ENCODE measurements around the gene EBF4. TPM values are rescaled to one million over a fixed set of nuclear protein-coding genes. Genes with fewer than 3 reads are reported as not detected.

EBF4 gene
- total RNA-seq, 4 donors from 2014 or later: 0.36 to 1.5 (median 1.1) TPM; not detected in 1

DNA sequence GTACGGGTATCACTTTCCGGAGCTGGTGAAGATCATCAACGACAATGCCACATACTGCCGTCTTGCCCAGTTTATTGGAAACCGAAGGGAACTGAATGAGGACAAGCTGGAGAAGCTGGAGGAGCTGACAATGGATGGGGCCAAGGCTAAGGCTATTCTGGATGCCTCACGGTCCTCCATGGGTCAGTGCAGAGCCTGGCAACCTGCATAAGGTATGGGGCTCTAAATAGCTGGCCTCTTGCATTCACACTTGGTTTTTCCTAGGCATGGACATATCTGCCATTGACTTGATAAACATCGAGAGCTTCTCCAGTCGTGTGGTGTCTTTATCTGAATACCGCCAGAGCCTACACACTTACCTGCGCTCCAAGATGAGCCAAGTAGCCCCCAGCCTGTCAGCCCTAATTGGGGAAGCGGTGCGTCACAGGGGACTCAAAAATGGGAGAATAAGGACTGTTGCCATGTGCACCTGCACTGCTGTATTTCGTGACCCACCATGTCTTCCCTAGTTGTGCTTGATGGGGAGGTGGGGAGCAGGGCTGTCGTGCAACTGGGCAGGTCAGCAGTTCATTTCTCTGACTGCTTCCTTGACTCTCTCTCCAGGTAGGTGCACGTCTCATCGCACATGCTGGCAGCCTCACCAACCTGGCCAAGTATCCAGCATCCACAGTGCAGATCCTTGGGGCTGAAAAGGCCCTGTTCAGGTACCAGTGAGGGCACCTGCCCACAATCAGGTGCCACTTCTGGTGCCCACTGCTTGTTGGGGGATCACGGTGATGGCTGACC, 37.1 kb upstream of the EBF4 start:
- H3K36me3 ChIP-seq: peaks cover 0 to 71% of the 10 kb centered on the region in 2 donors
- no peak for ATAC-seq

DNA sequence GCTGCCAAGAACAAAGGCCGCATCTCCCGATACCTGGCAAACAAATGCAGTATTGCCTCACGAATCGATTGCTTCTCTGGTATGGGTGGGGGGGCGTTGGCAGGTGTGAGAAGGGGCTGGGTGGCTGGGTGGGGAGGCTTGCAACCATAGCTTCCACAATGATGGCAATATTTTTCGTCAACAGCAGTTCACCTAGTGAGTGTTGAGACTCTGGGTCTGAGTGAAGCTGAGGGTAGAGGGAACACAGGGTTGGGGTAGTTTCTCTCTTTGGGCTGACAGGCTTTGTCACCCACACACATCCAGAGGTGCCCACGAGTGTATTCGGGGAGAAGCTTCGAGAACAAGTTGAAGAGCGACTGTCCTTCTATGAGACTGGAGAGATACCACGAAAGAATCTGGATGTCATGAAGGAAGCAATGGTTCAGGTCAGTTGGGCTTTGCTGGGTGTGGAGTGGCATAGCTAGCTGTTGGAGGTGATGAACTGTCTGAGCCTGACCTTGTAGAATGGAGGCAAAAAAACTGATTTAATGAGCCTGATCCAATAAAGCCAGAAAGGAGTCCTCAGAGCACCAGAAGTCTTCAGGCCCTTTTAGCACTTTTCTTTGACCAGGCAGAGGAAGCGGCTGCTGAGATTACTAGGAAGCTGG, 36.0 kb upstream of the EBF4 start:
- Histone ChIP-seq H3K9me3 (no peaks in the 10 kb centered on the region), H3K36me3 (peaks cover 0 to 81% of the 10 kb centered on the region in 2 donors), H3K4me1 (peaks cover 13% of the 10 kb centered on the region in 2 donors), H3K27me3 (no peaks in the 10 kb centered on the region), H3K4me3 (no peak overlapping the region), H3K27ac (no peak overlapping the region)
- intact Hi-C loops (cut with DNase I; ENCODE audit: low total_unique reads): loop anchor here (10.0 kb wide), 1 partner anchor 218 kb away; the partner anchor contains the start of gene PTPRA
- in situ Hi-C loops (cut with MboI; ENCODE audit: low sequenced_read_pairs in 4 of 4): loop anchor here in 2 of 4 donors (10.0 to 25.0 kb wide), 2 partner anchors 142 to 206 kb away; partner anchors contain the start of gene PTPRA (in 1 of the 2)
- no peak for DNase-seq
- no peak for TF ChIP-seq POLR2A (IDR thresholded peaks at IDR 0.05)
- TF ChIP-seq, protein P1, sequence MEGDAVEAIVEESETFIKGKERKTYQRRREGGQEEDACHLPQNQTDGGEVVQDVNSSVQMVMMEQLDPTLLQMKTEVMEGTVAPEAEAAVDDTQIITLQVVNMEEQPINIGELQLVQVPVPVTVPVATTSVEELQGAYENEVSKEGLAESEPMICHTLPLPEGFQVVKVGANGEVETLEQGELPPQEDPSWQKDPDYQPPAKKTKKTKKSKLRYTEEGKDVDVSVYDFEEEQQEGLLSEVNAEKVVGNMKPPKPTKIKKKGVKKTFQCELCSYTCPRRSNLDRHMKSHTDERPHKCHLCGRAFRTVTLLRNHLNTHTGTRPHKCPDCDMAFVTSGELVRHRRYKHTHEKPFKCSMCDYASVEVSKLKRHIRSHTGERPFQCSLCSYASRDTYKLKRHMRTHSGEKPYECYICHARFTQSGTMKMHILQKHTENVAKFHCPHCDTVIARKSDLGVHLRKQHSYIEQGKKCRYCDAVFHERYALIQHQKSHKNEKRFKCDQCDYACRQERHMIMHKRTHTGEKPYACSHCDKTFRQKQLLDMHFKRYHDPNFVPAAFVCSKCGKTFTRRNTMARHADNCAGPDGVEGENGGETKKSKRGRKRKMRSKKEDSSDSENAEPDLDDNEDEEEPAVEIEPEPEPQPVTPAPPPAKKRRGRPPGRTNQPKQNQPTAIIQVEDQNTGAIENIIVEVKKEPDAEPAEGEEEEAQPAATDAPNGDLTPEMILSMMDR (IDR thresholded peaks at IDR 0.05 in 4 of 5, conservative IDR thresholded peaks at IDR 0.05 in 1 of 5): no peak
- no peak for ATAC-seq

More for the DNA sequence above, 37.1 kb upstream of the EBF4 start:
- Histone ChIP-seq H3K9me3 (no peaks in the 10 kb centered on the region), H3K4me1 (peaks cover 17 to 21% of the 10 kb centered on the region in 2 donors), H3K4me3 (no peak overlapping the region), H3K27ac (no peak overlapping the region), H3K27me3 (no peaks in the 10 kb centered on the region)
- TF ChIP-seq, protein P1 (IDR thresholded peaks at IDR 0.05 in 4 of 5, conservative IDR thresholded peaks at IDR 0.05 in 1 of 5): no peak
- TF ChIP-seq POLR2A (IDR thresholded peaks at IDR 0.05): no peak
- intact Hi-C loops (cut with DNase I; ENCODE audit: low total_unique reads): loop anchor here (10.0 kb wide), 1 partner anchor 219 kb away; the partner anchor contains the start of gene PTPRA
- in situ Hi-C loops (cut with MboI; ENCODE audit: low sequenced_read_pairs in 4 of 4): loop anchor here in 2 of 4 donors (10.0 to 25.0 kb wide), 2 partner anchors 141 to 207 kb away; partner anchors contain the start of gene PTPRA (in 1 of the 2)
- no peak for DNase-seq

DNA sequence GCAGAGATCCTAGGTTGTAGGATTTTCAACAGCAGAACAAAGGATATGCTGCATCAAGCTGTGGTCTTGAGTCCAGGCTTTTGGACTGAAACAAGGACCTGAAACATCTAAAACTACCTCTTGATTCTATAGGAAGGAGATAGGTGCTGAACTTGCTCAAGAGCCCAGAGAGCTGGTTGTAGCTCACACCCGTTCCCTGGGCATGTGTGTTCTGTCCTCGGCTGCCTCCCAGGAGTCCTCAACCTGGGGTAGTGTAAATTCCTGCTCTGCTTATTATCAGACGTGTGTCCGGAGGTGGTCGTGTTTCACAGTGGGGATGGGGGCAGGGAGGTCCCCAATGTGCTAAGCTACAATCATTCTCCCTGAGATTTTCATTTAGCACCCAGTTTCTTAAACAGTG, 35.3 kb upstream of the EBF4 start:
- intact Hi-C loops (cut with DNase I; ENCODE audit: low total_unique reads) (loop anchor here (10.0 kb wide), 1 partner anchor 218 kb away; the partner anchor contains the start of gene PTPRA), in situ Hi-C loops (cut with MboI; ENCODE audit: low sequenced_read_pairs in 4 of 4) (loop anchor here in 2 of 4 donors (10.0 to 25.0 kb wide), 2 partner anchors 142 to 205 kb away; partner anchors contain the start of gene PTPRA (in 1 of the 2))
- H3K9me3 ChIP-seq: no peaks in the 10 kb centered on the region
- no peaks in the 10 kb centered on the region for H3K27me3 ChIP-seq
- H3K36me3 ChIP-seq: peaks cover 0 to 88% of the 10 kb centered on the region in 2 donors
- no peak overlapping the region for H3K4me3 ChIP-seq
- no peak overlapping the region for H3K27ac ChIP-seq
- no peak for TF ChIP-seq POLR2A (IDR thresholded peaks at IDR 0.05)
- TF ChIP-seq, protein P1 (IDR thresholded peaks at IDR 0.05 in 4 of 5, conservative IDR thresholded peaks at IDR 0.05 in 1 of 5): no peak
- DNase-seq (no peak), ATAC-seq (no peak)
- H3K4me1 ChIP-seq: peaks cover 12 to 13% of the 10 kb centered on the region in 2 donors

DNA sequence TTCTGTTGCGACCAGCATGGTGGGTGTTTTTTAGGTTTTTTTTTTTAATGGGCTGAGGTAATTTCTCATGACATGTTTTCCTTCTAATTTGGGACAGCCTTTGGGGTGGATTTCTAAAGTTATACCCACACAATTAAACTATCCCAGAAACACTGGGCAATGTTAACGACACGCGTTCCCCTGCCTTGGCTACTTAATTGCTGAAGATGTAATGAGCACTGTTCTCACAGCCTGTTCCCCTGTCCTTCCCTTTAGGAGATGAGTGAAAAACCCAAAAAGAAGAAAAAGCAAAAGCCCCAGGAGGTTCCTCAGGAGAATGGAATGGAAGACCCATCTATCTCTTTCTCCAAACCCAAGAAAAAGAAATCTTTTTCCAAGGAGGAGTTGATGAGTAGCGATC, 34.9 kb upstream of the EBF4 start:
- H3K27ac ChIP-seq: no peak overlapping the region
- DNase-seq (no peak), ATAC-seq (no peak)
- intact Hi-C loops (cut with DNase I; ENCODE audit: low total_unique reads): loop anchor here (10.0 kb wide), 1 partner anchor 217 kb away; the partner anchor contains the start of gene PTPRA
- TF ChIP-seq, protein P1 (IDR thresholded peaks at IDR 0.05 in 4 of 5, conservative IDR thresholded peaks at IDR 0.05 in 1 of 5): no peak
- TF ChIP-seq POLR2A (IDR thresholded peaks at IDR 0.05): no peak
- peaks cover 12 to 17% of the 10 kb centered on the region in 2 donors for H3K4me1 ChIP-seq
- in situ Hi-C loops (cut with MboI; ENCODE audit: low sequenced_read_pairs in 4 of 4): loop anchor here in 2 of 4 donors (10.0 to 25.0 kb wide), 2 partner anchors 143 to 205 kb away; partner anchors contain the start of gene PTPRA (in 1 of the 2)
- no peaks in the 10 kb centered on the region for H3K27me3 ChIP-seq
- peaks cover 0 to 92% of the 10 kb centered on the region in 2 donors for H3K36me3 ChIP-seq
- no peaks in the 10 kb centered on the region for H3K9me3 ChIP-seq
- H3K4me3 ChIP-seq: no peak overlapping the region
